ENCODE results near the gene NOTUM. TPM values are rescaled to one million over a fixed set of nuclear protein-coding genes. Genes with fewer than 3 reads are reported as not detected.

Gene NOTUM
- total and polyA plus RNA-seq, 2 donors (not counting 3 experiments of a cell fraction or from before 2014, with no cell fraction given), result not detected

DNA sequence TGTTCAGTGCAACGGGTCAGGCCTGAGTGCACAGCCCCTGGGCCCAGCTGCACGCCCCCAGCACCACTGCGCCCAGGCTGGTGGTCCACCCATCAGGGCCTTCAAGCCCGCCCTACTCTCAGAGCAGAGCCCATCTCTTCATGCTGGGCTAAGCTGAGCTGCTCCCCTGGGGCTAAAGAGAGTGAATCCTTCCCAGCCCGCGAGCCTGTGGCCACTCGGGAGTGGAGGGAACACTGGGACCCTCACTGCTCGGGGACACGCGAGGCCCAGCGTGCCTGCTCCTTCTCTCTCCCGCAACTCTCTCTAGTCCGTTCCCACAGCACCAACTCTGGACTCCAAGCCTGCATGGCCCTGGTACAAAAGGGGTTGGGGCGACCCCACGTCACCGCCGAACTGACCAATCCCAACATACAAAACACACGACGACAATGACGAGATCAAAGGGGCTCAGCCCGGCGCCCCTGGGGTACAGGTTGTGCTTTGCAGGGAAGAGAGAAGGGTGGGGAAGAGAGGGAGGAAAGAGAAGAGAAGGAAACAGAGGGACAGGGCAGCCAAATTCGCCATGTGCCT, 38.9 kb downstream of the NOTUM start:
- no peak for TF ChIP-seq JUN (IDR thresholded peaks at IDR 0.05; ENCODE audit: borderline replicate concordance, insufficient read depth, insufficient read length, low read depth)
- TF ChIP-seq POLR2AphosphoS5 (IDR thresholded peaks at IDR 0.05; ENCODE audit: insufficient read depth, low read depth, low read length), result no peak
- TF ChIP-seq, protein P1, sequence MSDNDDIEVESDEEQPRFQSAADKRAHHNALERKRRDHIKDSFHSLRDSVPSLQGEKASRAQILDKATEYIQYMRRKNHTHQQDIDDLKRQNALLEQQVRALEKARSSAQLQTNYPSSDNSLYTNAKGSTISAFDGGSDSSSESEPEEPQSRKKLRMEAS (IDR thresholded peaks at IDR 0.05; ENCODE audit: insufficient read depth, insufficient read length), result no peak
- no peak for TF ChIP-seq FOS (IDR thresholded peaks at IDR 0.05; ENCODE audit: borderline replicate concordance, insufficient read depth, low read length)
- no peak for TF ChIP-seq MYC (IDR thresholded peaks at IDR 0.05; ENCODE audit: low read depth, low read length)
- TF ChIP-seq GATA2 (IDR thresholded peaks at IDR 0.05; ENCODE audit: insufficient read depth, insufficient read length, low read depth, low read length), result no peak
- no peak for TF ChIP-seq POLR2A (IDR thresholded peaks at IDR 0.05; ENCODE audit: low read depth, low read length)
- TF ChIP-seq EZH2 (IDR thresholded peaks at IDR 0.05; ENCODE audit: borderline replicate concordance, low read depth, low read length, severe bottlenecking), result no peak
- TF ChIP-seq, protein P2, sequence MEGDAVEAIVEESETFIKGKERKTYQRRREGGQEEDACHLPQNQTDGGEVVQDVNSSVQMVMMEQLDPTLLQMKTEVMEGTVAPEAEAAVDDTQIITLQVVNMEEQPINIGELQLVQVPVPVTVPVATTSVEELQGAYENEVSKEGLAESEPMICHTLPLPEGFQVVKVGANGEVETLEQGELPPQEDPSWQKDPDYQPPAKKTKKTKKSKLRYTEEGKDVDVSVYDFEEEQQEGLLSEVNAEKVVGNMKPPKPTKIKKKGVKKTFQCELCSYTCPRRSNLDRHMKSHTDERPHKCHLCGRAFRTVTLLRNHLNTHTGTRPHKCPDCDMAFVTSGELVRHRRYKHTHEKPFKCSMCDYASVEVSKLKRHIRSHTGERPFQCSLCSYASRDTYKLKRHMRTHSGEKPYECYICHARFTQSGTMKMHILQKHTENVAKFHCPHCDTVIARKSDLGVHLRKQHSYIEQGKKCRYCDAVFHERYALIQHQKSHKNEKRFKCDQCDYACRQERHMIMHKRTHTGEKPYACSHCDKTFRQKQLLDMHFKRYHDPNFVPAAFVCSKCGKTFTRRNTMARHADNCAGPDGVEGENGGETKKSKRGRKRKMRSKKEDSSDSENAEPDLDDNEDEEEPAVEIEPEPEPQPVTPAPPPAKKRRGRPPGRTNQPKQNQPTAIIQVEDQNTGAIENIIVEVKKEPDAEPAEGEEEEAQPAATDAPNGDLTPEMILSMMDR (IDR thresholded peaks at IDR 0.05; ENCODE audit: extremely low read depth in 1 of 2, insufficient read depth in 1 of 2, low read depth in 1 of 2, low read length in 2 of 2), result no peak
- CTCF ChIA-PET, result interaction anchor here (1.6 kb wide), 1 partner anchor 11 kb away, joined by 5 read pairs; the partner anchor contains the start of gene PCYT2
- H2AFZ ChIP-seq (ENCODE audit: low read depth, low read length), result no peak overlapping the region
- no TSS peak for BruUV-seq (replicated peaks)
- H3K9me1 ChIP-seq (replicated peaks; ENCODE audit: control insufficient read depth, extremely low read depth, insufficient read depth, low read length), result no peaks in the 10 kb centered on the region
- DNase-seq (ENCODE audit: low read depth, low spot score), result no peak
- FAIRE-seq, result no peak
- dilution Hi-C loops (cut with MboI; ENCODE audit: extremely low pct_ligation_motif_present, low sequenced_read_pairs), result no loop called here
- H3K27me3 ChIP-seq (ENCODE audit: control insufficient read depth in 2 of 2, insufficient read depth in 2 of 2, low read length in 2 of 2), result no peaks in the 10 kb centered on the region
- peaks cover 0 to 26% of the 10 kb centered on the region in 2 experiments for H3K36me3 ChIP-seq (ENCODE audit: control insufficient read depth in 2 of 2, extremely low read depth in 1 of 2, insufficient read depth in 2 of 2, low read length in 2 of 2)
- H3K9me3 ChIP-seq (replicated peaks; ENCODE audit: control insufficient read depth, insufficient read depth, low read length), result no peaks in the 10 kb centered on the region
- H3K4me2 ChIP-seq (ENCODE audit: insufficient read depth, low read length), result no peak overlapping the region
- H4K20me1 ChIP-seq (replicated peaks; ENCODE audit: control insufficient read depth, extremely low read depth, insufficient read depth, low read length), result no peaks in the 10 kb centered on the region
- peaks cover 74% of the 10 kb centered on the region for H3K79me2 ChIP-seq (ENCODE audit: control insufficient read depth, insufficient read depth, low read length)
- H3K4me3 ChIP-seq (replicated peaks in 1 of 3; ENCODE audit: insufficient read depth in 1 of 3, low read depth in 1 of 3, low read length in 3 of 3), result no peak overlapping the region
- no peak overlapping the region for H3K9ac ChIP-seq (replicated peaks; ENCODE audit: extremely low read depth, insufficient read depth, low read length)
- intact Hi-C loops (cut with micrococcal nuclease), result no loop called here
- H3K27ac ChIP-seq (ENCODE audit: insufficient read depth, low read depth, low read length), result no peak overlapping the region
- POLR2A ChIA-PET, result no interaction called here
- peaks cover 20% of the 10 kb centered on the region for H3K4me1 ChIP-seq (ENCODE audit: control insufficient read depth, extremely low read depth, insufficient read depth, low read length)

Data from endothelial cell of umbilical vein (primary cell).